ENCODE measurements around the gene DPYSL5. TPM values are rescaled to one million over a fixed set of nuclear protein-coding genes. Genes with fewer than 3 reads are reported as not detected.
A peak's percentile ranks its signal among the peaks of the same experiment; 100 is the strongest.

DPYSL5 gene
- total and polyA plus RNA-seq, 5 donors from 2014 or later, result not detected

DNA sequence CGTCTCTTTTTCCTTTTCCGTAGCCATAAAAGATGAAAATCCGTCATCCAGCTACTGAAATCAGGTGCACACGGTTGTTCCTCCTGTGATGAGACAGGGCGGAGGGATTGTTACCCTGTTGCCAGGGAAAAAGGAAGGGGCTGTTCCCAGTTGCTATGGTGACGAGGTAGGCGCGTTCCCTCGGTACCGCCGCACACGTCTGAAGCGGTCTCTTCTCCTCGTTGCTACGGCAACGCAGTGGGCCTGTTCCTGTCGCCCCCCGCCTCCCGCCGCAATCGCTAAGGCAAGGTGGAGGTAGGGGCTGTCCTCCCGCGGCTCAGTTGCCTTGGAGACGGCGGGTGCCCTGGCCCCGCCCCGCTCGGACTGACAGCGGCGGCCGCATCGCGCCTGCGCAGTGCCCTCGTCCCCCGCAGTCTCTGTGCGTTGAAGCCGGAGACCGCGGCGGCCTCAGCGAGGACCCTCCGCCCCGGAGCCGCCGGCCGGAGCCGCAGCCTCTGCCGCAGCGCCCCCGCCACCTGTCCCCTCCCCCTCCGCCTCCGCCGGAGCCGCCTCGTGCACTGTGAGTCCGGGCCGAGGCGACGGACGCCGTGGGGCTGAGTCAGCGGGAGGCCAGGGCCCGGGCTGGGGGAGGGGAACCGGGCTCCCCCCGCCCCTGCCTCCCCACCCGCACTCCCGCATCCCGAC, 122.5 kb downstream of the DPYSL5 start, which contains the start of gene MAPRE3:
Gene MAPRE3 (plus strand): TSS at position 394 of the 684 bp plus-strand sequence. CDS start 51,582 bp downstream, outside the sequence.
- Mint-ChIP-seq H3K36me3 (no peaks in the 10 kb centered on the region), H3K27ac (peak within 1 kb of the TSS in 2 of 3 donors; percentile 78 to 88), H3K27me3 (peaks cover 56% of the 10 kb centered on the region), H3K9me3 (peaks cover 0 to 3% (median 0%) of the 10 kb centered on the region in 7 donors), H3K4me3 (peak within 1 kb of the TSS; percentile 76 to 94 (median 86)), H3K4me1 (peaks cover 0 to 20% (median 13%) of the 10 kb centered on the region in 4 donors)
- peak; percentile 68 to 82 (median 76) for DNase-seq
- Histone ChIP-seq H3K27ac (ENCODE audit: insufficient read depth, low read length, poor library complexity, severe bottlenecking) (peak within 1 kb of the TSS; percentile 14), H3K4me3 (ENCODE audit: low read depth, low read length) (peak within 1 kb of the TSS; percentile 76), H3K4me1 (ENCODE audit: control insufficient read depth, insufficient read depth, low read length, poor library complexity, severe bottlenecking) (peaks cover 17% of the 10 kb centered on the region), H3K27me3 (ENCODE audit: control insufficient read depth, insufficient read depth, low read length) (peaks cover 20% of the 10 kb centered on the region), H3K36me3 (ENCODE audit: control insufficient read depth, insufficient read depth, low read length) (no peaks in the 10 kb centered on the region), H3K9me3 (ENCODE audit: control insufficient read depth in 2 of 2, low read length in 2 of 2) (no peaks in the 10 kb centered on the region)
- ATAC-seq (ENCODE audit: low read depth in 2 of 2), result peak; percentile 71 to 74

DNA sequence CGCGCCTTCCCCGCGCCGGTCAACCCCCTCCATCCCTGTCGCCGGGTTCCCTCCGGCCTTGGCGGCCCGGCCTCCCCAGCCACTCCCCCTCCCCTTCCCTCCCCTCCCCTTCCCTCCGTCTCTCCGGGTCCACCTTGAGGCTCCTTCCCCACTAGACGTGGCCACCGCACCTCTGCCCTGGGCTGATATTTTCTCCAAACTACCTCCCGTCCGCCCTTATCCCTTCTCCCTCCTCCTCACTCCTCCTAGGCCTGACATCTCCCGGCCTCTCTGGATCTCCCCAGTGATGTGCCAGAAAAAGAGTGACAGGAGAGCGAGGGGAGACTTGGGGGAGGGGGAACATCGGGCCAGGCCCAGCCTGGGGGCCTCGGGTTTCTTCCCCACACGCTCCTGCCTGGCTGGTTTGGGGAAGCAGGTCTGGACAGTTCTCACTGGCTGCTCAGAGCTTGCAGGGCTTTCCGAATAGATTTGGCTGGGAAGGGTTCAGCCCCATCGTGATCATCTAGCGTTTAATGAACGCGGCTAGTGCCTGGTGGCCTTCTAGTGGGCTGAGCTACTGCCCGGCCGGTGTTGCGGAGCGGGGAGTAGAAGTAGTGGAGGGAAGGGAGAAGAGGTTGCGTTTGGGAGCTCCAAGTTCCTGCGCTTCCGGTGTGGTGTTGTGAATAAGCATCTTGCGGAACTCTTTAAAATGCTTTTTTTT, 123.1 kb downstream of the DPYSL5 start:
- Histone ChIP-seq H3K27ac (ENCODE audit: insufficient read depth, low read length, poor library complexity, severe bottlenecking) (peak overlapping the region; percentile 14), H3K9me3 (ENCODE audit: control insufficient read depth in 2 of 2, low read length in 2 of 2) (no peaks in the 10 kb centered on the region), H3K4me3 (ENCODE audit: low read depth, low read length) (no peak overlapping the region), H3K36me3 (ENCODE audit: control insufficient read depth, insufficient read depth, low read length) (no peaks in the 10 kb centered on the region), H3K27me3 (ENCODE audit: control insufficient read depth, insufficient read depth, low read length) (peaks cover 20% of the 10 kb centered on the region), H3K4me1 (ENCODE audit: control insufficient read depth, insufficient read depth, low read length, poor library complexity, severe bottlenecking) (peaks cover 17% of the 10 kb centered on the region)
- ATAC-seq (ENCODE audit: low read depth in 2 of 2), result peak in 1 of 2 donors; percentile 13
- Mint-ChIP-seq H3K27ac (peak overlapping the region in 2 of 3 donors; percentile 76 to 88), H3K27me3 (peaks cover 55% of the 10 kb centered on the region), H3K36me3 (no peaks in the 10 kb centered on the region), H3K9me3 (peaks cover 0 to 3% (median 0%) of the 10 kb centered on the region in 7 donors), H3K4me1 (peaks cover 0 to 20% (median 13%) of the 10 kb centered on the region in 4 donors), H3K4me3 (peak overlapping the region; percentile 76 to 94 (median 86))
- no peak for DNase-seq

- peaks cover 24% of the 10 kb centered on the region for H3K27me3 ChIP-seq (ENCODE audit: control insufficient read depth, insufficient read depth, low read length)
- peaks cover 17% of the 10 kb centered on the region for H3K4me1 ChIP-seq (ENCODE audit: control insufficient read depth, insufficient read depth, low read length, poor library complexity, severe bottlenecking)
- peak overlapping the region in 2 of 3 donors; percentile 32 to 88 for H3K27ac Mint-ChIP-seq
- H3K36me3 ChIP-seq (ENCODE audit: control insufficient read depth, insufficient read depth, low read length), result no peaks in the 10 kb centered on the region
- H3K4me1 Mint-ChIP-seq, result peaks cover 0 to 20% (median 13%) of the 10 kb centered on the region in 4 donors
- peaks cover 0 to 3% (median 0%) of the 10 kb centered on the region in 7 donors for H3K9me3 Mint-ChIP-seq
- no peaks in the 10 kb centered on the region for H3K9me3 ChIP-seq (ENCODE audit: control insufficient read depth in 2 of 2, low read length in 2 of 2)
- no peaks in the 10 kb centered on the region for H3K36me3 Mint-ChIP-seq
- ATAC-seq (ENCODE audit: low read depth in 2 of 2), result no peak
- no peak for DNase-seq
- H3K4me3 Mint-ChIP-seq, result peak overlapping the region; percentile 76 to 94 (median 86)
- H3K27me3 Mint-ChIP-seq, result peaks cover 50% of the 10 kb centered on the region
- no peak overlapping the region for H3K4me3 ChIP-seq (ENCODE audit: low read depth, low read length)
- H3K27ac ChIP-seq (ENCODE audit: insufficient read depth, low read length, poor library complexity, severe bottlenecking), result no peak overlapping the region
Observed at GRCh38 chr2:26971911-26972786, 124.2 kb downstream of the DPYSL5 start.

DNA sequence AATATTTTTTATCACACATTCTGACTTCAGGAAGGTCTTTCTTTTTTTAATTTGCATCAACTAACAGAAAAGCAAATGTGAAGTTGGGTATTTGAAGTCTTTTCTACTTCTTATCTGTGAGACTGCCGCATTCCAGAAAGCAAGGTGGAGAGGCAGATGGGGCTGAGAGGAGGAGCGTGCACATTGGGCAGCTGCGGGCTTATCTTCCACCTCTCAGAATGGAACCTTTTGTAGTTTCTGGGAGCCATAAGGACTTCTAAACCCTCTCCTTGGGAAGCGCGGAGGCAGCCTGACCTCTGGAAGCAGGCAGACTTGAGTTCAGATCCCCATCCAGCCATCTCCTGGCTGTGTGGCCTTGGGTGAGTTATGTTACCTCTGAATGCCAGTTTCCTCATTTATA, 126.4 kb downstream of the DPYSL5 start:
- ATAC-seq (ENCODE audit: low read depth in 2 of 2) (no peak), DNase-seq (no peak)
- Mint-ChIP-seq H3K27ac (no peak overlapping the region), H3K4me1 (peaks cover 0 to 17% (median 10%) of the 10 kb centered on the region in 4 donors), H3K9me3 (no peaks in the 10 kb centered on the region), H3K4me3 (no peak overlapping the region), H3K27me3 (peaks cover 45% of the 10 kb centered on the region), H3K36me3 (no peaks in the 10 kb centered on the region)
- H3K27me3 ChIP-seq (ENCODE audit: control insufficient read depth, insufficient read depth, low read length), result peaks cover 13% of the 10 kb centered on the region
- peaks cover 17% of the 10 kb centered on the region for H3K4me1 ChIP-seq (ENCODE audit: control insufficient read depth, insufficient read depth, low read length, poor library complexity, severe bottlenecking)
- H3K27ac ChIP-seq (ENCODE audit: insufficient read depth, low read length, poor library complexity, severe bottlenecking), result no peak overlapping the region
- no peak overlapping the region for H3K4me3 ChIP-seq (ENCODE audit: low read depth, low read length)
- no peaks in the 10 kb centered on the region for H3K36me3 ChIP-seq (ENCODE audit: control insufficient read depth, insufficient read depth, low read length)
- no peaks in the 10 kb centered on the region for H3K9me3 ChIP-seq (ENCODE audit: control insufficient read depth in 2 of 2, low read length in 2 of 2)

DNA sequence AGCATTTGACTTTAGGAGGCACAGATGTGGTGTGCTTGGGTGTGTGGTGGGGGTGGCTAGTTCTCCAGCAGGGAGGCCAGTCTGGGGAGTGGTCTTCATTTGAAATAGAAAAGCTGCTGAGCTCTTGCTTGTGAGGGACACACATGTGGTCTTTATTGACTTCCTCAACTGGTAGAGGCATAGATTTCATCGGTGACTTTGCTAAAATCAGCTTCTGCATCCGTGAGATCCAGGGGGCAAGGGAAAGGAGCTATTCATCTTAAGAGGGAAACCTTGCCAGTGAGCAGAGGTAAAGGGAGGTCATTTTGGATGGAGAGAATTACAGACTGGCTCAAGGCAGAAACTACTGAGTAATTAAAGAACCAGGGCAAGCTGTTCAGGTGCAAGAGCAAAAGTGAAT, 127.2 kb downstream of the DPYSL5 start:
- DNase-seq (no peak), ATAC-seq (ENCODE audit: low read depth in 2 of 2) (no peak)
- H3K4me1 Mint-ChIP-seq, result peaks cover 0 to 11% (median 7%) of the 10 kb centered on the region in 4 donors
- H3K36me3 Mint-ChIP-seq, result no peaks in the 10 kb centered on the region
- no peaks in the 10 kb centered on the region for H3K9me3 Mint-ChIP-seq
- no peaks in the 10 kb centered on the region for H3K9me3 ChIP-seq (ENCODE audit: control insufficient read depth in 2 of 2, low read length in 2 of 2)
- H3K27ac Mint-ChIP-seq, result no peak overlapping the region
- peaks cover 11% of the 10 kb centered on the region for H3K27me3 ChIP-seq (ENCODE audit: control insufficient read depth, insufficient read depth, low read length)
- H3K4me1 ChIP-seq (ENCODE audit: control insufficient read depth, insufficient read depth, low read length, poor library complexity, severe bottlenecking), result peaks cover 12% of the 10 kb centered on the region
- H3K36me3 ChIP-seq (ENCODE audit: control insufficient read depth, insufficient read depth, low read length), result no peaks in the 10 kb centered on the region
- H3K4me3 ChIP-seq (ENCODE audit: low read depth, low read length), result no peak overlapping the region
- H3K27ac ChIP-seq (ENCODE audit: insufficient read depth, low read length, poor library complexity, severe bottlenecking), result no peak overlapping the region
- no peak overlapping the region for H3K4me3 Mint-ChIP-seq
- H3K27me3 Mint-ChIP-seq, result peaks cover 38% of the 10 kb centered on the region

GRCh38 chr2:26975656-26976055, 127.7 kb downstream of the DPYSL5 start:
- Mint-ChIP-seq H3K27ac (no peak overlapping the region), H3K36me3 (no peaks in the 10 kb centered on the region), H3K4me1 (peaks cover 0 to 10% (median 6%) of the 10 kb centered on the region in 4 donors), H3K4me3 (no peak overlapping the region), H3K27me3 (peaks cover 39% of the 10 kb centered on the region), H3K9me3 (no peaks in the 10 kb centered on the region)
- peaks cover 8% of the 10 kb centered on the region for H3K4me1 ChIP-seq (ENCODE audit: control insufficient read depth, insufficient read depth, low read length, poor library complexity, severe bottlenecking)
- DNase-seq (no peak), ATAC-seq (ENCODE audit: low read depth in 2 of 2) (no peak)
- no peak overlapping the region for H3K27ac ChIP-seq (ENCODE audit: insufficient read depth, low read length, poor library complexity, severe bottlenecking)
- H3K4me3 ChIP-seq (ENCODE audit: low read depth, low read length), result no peak overlapping the region
- H3K27me3 ChIP-seq (ENCODE audit: control insufficient read depth, insufficient read depth, low read length), result peaks cover 11% of the 10 kb centered on the region
- H3K9me3 ChIP-seq (ENCODE audit: control insufficient read depth in 2 of 2, low read length in 2 of 2), result no peaks in the 10 kb centered on the region
- no peaks in the 10 kb centered on the region for H3K36me3 ChIP-seq (ENCODE audit: control insufficient read depth, insufficient read depth, low read length)

- Mint-ChIP-seq H3K9me3 (no peaks in the 10 kb centered on the region), H3K4me1 (peaks cover 0 to 7% (median 4%) of the 10 kb centered on the region in 4 donors), H3K27ac (no peak overlapping the region), H3K27me3 (peaks cover 37% of the 10 kb centered on the region), H3K36me3 (no peaks in the 10 kb centered on the region), H3K4me3 (no peak overlapping the region)
- H3K27ac ChIP-seq (ENCODE audit: insufficient read depth, low read length, poor library complexity, severe bottlenecking), result no peak overlapping the region
- H3K4me3 ChIP-seq (ENCODE audit: low read depth, low read length), result no peak overlapping the region
- H3K9me3 ChIP-seq (ENCODE audit: control insufficient read depth in 2 of 2, low read length in 2 of 2), result no peaks in the 10 kb centered on the region
- peaks cover 2% of the 10 kb centered on the region for H3K4me1 ChIP-seq (ENCODE audit: control insufficient read depth, insufficient read depth, low read length, poor library complexity, severe bottlenecking)
- no peaks in the 10 kb centered on the region for H3K36me3 ChIP-seq (ENCODE audit: control insufficient read depth, insufficient read depth, low read length)
- DNase-seq (no peak), ATAC-seq (ENCODE audit: low read depth in 2 of 2) (no peak)
- peaks cover 11% of the 10 kb centered on the region for H3K27me3 ChIP-seq (ENCODE audit: control insufficient read depth, insufficient read depth, low read length)
Observed at GRCh38 chr2:26976237-26976636, 128.3 kb downstream of the DPYSL5 start.

Data from CD4-positive, CD25-positive, alpha-beta regulatory T cell (primary cell).